Measurements from ENCODE around the gene DEPDC5. TPM values are rescaled to one million over a fixed set of nuclear protein-coding genes. Genes with fewer than 3 reads are reported as not detected.

DEPDC5 gene
- total RNA-seq, 1 experiment from 2014 or later: 15.6 TPM

- in situ Hi-C loops (cut with HindIII; ENCODE audit: low sequenced_read_pairs): no loop called here
- DNase-seq (ENCODE audit: low spot score): no peak
Measured at GRCh38 chr22:31874821-31875220, 121.0 kb downstream of the DEPDC5 start.

- in situ Hi-C loops (cut with HindIII; ENCODE audit: low sequenced_read_pairs): no loop called here
- no peak for DNase-seq (ENCODE audit: low spot score)
Measured at GRCh38 chr22:31876156-31876920, 122.5 kb downstream of the DEPDC5 start.

GRCh38 chr22:31879585-31879984 is 125.8 kb downstream of the DEPDC5 start:
- peak; percentile 70 for DNase-seq (ENCODE audit: low spot score)
- in situ Hi-C loops (cut with HindIII; ENCODE audit: low sequenced_read_pairs): no loop called here

- in situ Hi-C loops (cut with HindIII; ENCODE audit: low sequenced_read_pairs): no loop called here
- DNase-seq (ENCODE audit: low spot score): no peak
Measured at GRCh38 chr22:31881200-31881599, 127.4 kb downstream of the DEPDC5 start.

- no peak for DNase-seq (ENCODE audit: low spot score)
- in situ Hi-C loops (cut with HindIII; ENCODE audit: low sequenced_read_pairs): no loop called here
Measured at GRCh38 chr22:31881865-31882264, 128.0 kb downstream of the DEPDC5 start.

- no peak for DNase-seq (ENCODE audit: low spot score)
- in situ Hi-C loops (cut with HindIII; ENCODE audit: low sequenced_read_pairs): no loop called here
Measured at GRCh38 chr22:31882971-31883370, 129.2 kb downstream of the DEPDC5 start.

- no peak for DNase-seq (ENCODE audit: low spot score)
- in situ Hi-C loops (cut with HindIII; ENCODE audit: low sequenced_read_pairs): no loop called here
Measured at GRCh38 chr22:31883989-31884388, 130.2 kb downstream of the DEPDC5 start.

GRCh38 chr22:31891366-31892079 is 137.7 kb downstream of the DEPDC5 start:
- DNase-seq (ENCODE audit: low spot score): no peak
- in situ Hi-C loops (cut with HindIII; ENCODE audit: low sequenced_read_pairs): no loop called here

- in situ Hi-C loops (cut with HindIII; ENCODE audit: low sequenced_read_pairs): no loop called here
- DNase-seq (ENCODE audit: low spot score): no peak
Measured at GRCh38 chr22:31892080-31892433, 138.2 kb downstream of the DEPDC5 start.

- DNase-seq (ENCODE audit: low spot score): no peak
- in situ Hi-C loops (cut with HindIII; ENCODE audit: low sequenced_read_pairs): no loop called here
Measured at GRCh38 chr22:31893460-31893859, 139.6 kb downstream of the DEPDC5 start.

GRCh38 chr22:31895411-31896123 is 141.7 kb downstream of the DEPDC5 start:
- no peak for DNase-seq (ENCODE audit: low spot score)
- in situ Hi-C loops (cut with HindIII; ENCODE audit: low sequenced_read_pairs): no loop called here

GRCh38 chr22:31896472-31896871 is 142.7 kb downstream of the DEPDC5 start:
- no peak for DNase-seq (ENCODE audit: low spot score)
- in situ Hi-C loops (cut with HindIII; ENCODE audit: low sequenced_read_pairs): no loop called here

GRCh38 chr22:31897842-31898805 is 144.3 kb downstream of the DEPDC5 start:
- in situ Hi-C loops (cut with HindIII; ENCODE audit: low sequenced_read_pairs): no loop called here
- no peak for DNase-seq (ENCODE audit: low spot score)

GRCh38 chr22:31898926-31899325 is 145.1 kb downstream of the DEPDC5 start:
- in situ Hi-C loops (cut with HindIII; ENCODE audit: low sequenced_read_pairs): no loop called here
- DNase-seq (ENCODE audit: low spot score): no peak

GRCh38 chr22:31899669-31900068 is 145.8 kb downstream of the DEPDC5 start:
- in situ Hi-C loops (cut with HindIII; ENCODE audit: low sequenced_read_pairs): no loop called here
- DNase-seq (ENCODE audit: low spot score): no peak

GRCh38 chr22:31901388-31902137 is 147.7 kb downstream of the DEPDC5 start:
- DNase-seq (ENCODE audit: low spot score): no peak
- in situ Hi-C loops (cut with HindIII; ENCODE audit: low sequenced_read_pairs): no loop called here

GRCh38 chr22:31904651-31905050 is 150.8 kb downstream of the DEPDC5 start:
- in situ Hi-C loops (cut with HindIII; ENCODE audit: low sequenced_read_pairs): no loop called here
- no peak for DNase-seq (ENCODE audit: low spot score)

- no peak for DNase-seq (ENCODE audit: low spot score)
- in situ Hi-C loops (cut with HindIII; ENCODE audit: low sequenced_read_pairs): no loop called here
Measured at GRCh38 chr22:31905356-31905755, 151.5 kb downstream of the DEPDC5 start.
